NCI-H82 treated with DMSO at 0.1 percent for 48 hours (cell line): ENCODE results near the gene MRTO4.
"Not testable (repeated sequence)": the region's sequence is repeated elsewhere in the genome, so short reads cannot be mapped to it uniquely, and the experiment has no call there.

Experiments
- DNase-seq: peaks from one replicate; lab custom pipeline; 2025; ENCODE audit not compliant: unreplicated experiment; lab: John Stamatoyannopoulos, UW

MRTO4 gene

DNA sequence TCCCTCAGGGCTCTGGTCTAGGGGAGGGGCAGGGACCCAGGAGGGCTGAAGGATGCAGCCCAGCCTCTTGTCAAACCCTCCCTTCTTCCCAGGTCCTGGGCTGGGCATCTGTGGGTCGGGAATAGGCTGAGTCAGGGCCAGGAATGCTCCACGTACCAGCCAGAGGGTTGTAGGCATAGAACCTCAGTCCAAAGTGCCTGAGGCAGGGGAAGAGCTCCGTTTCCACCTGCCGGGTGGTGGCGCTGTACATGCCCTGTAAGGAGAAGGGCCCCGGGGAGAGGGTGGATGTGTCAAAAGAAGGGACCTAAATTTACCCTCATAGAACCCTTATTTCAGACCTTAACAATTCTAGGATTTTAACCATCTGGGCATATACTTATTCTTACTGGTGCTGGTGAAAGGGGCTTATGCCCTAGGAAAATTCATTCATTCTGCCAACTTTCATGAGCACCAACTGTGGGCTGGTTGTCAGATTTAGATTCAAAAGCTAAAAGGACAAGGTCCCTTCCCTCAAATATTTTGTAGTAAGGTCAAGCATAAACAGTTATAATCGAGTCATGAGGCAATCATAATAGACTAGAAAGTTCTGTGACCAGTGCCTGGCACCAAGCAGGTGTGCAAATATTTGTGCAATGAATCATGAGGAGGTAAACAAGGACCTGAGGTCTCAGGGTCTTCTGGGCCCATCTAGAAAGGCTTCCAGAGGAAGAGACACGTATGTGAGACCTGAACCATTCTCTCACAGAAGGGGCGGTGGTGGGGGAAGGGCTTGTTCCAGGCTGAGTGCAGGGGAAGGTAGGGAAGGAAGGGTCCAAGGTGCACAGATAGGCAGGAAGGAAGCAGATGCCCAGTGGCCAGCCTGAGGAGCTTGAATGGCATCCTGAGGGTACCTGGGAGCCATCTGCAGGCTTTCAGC is 18.1 kb downstream of the MRTO4 start:
- DNase-seq: not testable (repeated sequence)

DNA sequence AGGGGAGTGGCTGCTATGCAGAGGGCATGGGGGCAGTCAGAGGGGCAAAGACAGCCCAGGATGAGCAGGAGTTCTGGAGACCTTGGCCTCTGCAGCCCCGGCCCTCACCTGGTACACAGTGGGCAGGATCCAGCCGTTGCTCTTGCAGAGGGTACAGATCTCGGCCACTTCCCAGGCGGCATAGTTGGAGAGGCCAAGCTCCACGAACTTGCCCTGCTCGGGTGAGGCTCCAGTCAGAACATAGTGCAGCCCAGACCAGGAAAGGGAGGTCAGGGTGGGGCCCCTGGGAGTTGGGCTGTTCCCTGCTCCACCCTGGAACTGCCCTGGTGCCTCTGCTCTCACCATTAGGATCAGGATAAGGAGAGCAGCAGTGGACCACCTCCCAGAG is 18.7 kb downstream of the MRTO4 start:
- DNase-seq: not testable (repeated sequence)

DNA sequence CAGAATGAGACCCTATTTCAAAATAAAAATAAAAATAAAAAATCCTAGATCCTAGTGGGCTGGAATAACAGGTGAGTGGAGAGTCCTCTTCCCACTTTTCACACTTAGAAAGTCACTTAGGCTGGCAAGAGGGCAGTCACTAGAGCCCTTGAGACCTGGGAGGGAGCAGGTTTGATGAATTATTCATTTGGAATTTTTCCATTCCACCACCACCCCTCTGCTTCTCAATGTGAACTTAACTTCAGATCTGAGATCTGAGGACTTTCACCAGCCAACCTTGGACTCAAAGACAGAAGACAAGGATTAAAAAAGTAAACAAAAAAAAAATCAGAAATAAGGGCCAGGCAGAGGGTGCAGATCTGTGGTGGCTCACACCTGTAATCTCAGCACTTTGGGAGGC is 20.5 kb downstream of the MRTO4 start:
- no peak for DNase-seq

DNA sequence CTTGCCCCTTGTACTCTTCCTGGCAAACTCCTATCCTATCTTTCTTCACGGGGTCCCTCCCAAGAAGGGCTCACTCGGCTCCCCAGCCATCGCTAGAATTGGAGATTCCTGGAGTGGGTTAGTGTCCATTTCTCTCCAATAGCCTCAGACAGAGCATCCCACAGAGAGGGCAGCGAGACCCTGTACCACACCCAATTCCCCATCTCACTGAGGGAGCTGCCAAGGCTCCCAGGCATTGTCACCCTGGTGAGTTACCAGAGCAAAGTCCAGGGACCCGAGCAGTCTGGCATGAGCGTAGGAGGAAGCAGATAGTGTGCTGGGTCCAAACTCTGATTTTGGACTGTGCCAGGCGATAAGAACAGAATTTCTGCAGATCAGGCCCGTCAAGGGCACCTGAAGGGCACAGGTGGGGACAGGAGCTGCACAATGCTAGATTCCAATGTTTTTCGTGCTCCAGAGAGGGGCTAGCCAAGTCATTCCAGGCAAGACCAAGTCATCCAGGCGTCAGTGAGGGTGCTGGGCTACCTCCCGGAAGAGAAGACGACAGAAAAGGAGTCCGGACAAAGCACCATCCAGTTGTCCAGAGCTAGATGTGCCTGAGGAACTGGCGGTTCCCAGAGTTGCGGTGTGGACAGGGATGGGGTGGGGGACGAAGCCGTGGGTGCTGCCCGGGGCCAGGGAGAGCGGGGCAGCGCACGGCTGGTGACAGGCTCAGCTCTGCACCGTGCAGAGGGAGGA is 21.7 kb downstream of the MRTO4 start:
- no peak for DNase-seq

DNA sequence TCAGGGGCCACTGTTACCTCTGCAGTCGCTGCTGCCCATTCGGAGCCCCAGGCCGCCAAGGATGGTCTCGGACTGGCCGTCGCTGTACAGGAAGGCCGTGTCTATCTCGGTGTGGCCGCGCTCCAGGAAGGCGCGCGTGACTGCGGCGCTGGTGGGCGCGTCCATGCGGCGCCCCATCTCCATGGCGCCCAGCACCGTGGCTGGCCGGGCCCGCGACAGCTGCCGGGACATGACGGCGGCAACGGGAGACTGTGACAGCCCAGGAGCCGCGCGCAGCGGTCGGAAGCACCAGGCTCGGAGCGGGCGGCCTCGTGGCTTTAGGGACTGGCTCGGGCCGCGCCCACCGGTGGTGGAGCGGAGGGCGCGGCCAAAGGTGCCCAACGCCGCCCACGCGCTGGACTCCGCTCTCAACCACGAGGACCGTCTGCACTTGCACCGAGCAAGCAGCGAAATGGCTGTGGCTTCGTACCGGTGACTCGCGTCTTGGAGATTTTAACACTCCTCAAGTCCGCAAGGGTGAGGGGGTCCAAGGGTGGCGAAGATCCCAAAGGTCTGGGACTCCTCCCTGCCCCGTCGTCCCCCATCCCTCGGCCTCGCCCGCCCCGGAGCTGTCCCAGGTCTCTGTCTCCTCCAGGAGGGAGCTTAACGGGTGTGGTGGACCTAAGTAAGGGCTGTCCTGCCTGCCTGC is 22.4 kb downstream of the MRTO4 start:
- DNase-seq: not testable (repeated sequence)

DNA sequence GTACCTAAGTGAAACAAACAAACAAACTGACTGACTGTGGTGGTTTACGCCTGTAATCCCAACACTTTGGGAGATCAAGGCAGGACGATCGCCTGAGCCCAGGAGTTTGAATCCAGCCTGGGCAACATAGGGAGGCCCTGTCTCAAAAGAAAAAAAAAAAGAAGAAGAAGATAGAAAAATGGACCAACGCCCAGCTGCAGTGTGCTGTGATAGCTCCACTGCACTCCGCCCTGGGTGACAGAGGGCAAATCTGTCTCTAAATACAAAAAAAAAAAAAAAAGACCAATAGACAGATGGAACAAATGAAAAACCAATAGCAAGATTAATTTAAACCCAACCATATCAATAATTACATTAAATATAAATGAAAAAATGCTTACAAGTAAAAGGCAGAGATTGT is 23.0 kb downstream of the MRTO4 start:
- no peak for DNase-seq

DNA sequence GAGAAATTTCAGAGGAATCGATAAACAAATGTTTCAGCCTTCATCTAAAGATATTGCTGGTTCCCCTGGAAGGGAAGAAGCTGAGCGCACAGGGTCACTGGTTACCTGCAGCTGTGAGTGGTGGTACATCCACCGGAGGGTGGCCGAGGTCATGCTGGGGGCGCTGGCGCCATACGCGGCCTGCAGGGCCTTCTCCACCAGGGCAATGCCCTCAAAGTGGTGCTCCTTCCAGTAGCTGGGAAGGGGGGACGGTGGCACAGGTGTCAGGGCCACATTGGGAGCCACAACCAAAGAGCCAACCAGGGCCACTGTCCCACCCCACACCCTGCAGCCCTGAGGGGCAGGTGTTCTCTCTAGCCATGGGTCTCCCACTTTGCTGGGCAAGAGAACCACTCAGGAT is 32.3 kb downstream of the MRTO4 start:
- DNase-seq: no peak

DNA sequence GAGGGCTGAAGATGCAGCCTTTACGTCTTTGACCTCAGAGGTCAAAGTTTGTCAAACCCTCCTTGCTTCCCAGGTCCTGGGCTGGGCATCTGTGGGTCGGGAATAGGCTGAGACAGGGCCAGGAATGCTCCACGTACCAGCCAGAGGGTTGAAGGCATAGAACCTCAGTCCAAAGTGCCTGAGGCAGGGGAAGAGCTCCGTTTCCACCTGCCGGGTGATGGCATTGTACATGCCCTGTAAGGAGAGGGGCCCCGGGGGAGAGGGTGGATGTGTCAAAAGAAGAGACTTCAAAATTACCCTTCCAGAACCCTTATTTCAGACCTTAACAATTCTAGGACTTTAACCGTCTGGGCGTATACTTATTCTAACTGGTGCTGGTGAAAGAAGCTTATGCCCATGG is 33.3 kb downstream of the MRTO4 start:
- DNase-seq: no peak

DNA sequence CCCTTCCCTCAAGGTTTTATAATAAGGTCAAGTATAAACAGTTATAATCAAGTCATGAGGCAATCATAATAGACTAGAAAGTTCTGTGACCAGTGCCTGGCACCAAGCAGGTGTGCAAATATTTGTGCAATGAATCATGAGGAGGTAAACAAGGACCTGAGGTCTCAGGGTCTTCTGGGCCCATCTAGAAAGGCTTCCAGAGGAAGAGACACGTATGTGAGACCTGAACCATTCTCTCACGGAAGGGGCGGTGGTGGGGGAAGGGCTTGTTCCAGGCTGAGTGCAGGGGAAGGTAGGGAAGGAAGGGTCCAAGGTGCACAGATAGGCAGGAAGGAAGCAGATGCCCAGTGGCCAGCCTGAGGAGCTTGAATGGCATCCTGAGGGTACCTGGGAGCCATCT is 33.8 kb downstream of the MRTO4 start:
- not testable (repeated sequence) for DNase-seq

DNA sequence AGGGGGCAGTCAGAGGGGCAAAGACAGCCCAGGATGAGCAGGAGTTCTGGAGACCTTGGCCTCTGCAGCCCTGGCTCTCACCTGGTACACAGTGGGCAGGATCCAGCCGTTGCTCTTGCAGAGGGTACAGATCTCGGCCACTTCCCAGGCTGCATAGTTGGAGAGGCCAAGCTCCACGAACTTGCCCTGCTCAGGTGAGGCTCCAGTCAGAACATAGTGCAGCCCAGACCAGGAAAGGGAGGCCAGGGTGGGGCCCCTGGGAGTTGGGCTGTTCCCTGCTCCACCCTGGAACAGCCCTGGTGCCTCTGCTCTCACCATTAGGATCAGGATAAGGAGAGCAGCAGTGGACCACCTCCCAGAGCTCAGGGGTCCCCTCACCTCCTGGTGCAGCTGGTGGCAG is 34.2 kb downstream of the MRTO4 start:
- not testable (repeated sequence) for DNase-seq

DNA sequence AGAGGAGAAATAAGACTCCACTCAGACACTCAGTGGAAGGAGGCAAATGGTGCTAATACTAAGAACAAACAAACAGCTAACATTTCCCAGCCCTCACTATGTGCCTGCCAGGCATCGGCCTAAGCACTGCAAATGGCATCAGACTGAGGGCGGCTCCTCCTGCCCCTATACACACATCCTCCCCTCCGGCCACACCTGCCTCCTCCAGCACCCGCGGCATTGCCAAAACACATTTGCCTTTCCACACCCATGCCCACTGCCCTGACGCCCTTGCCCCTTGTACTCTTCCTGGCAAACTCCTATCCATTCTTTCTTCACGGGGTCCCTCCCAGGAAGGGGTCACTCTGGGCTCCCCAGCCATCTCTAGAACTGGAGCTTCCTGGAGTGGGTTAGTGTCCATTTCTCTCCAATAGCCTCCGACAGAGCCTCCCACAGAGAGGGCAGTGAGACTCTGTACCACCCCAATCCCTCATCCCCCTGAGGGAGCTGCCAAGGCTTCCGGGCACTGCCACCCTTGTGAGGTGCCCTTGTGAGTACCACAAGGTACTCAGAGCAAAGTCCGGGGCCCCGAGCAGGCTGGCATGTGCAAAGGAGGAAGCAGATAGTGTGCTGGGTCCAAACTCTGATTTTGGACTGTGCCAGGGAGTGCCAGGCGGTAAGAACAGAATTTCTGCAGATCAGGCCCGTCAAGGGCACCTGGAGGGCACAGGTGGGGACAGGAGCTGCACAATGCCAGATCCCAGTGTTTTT is 36.0 kb downstream of the MRTO4 start:
- DNase-seq: no peak

DNA sequence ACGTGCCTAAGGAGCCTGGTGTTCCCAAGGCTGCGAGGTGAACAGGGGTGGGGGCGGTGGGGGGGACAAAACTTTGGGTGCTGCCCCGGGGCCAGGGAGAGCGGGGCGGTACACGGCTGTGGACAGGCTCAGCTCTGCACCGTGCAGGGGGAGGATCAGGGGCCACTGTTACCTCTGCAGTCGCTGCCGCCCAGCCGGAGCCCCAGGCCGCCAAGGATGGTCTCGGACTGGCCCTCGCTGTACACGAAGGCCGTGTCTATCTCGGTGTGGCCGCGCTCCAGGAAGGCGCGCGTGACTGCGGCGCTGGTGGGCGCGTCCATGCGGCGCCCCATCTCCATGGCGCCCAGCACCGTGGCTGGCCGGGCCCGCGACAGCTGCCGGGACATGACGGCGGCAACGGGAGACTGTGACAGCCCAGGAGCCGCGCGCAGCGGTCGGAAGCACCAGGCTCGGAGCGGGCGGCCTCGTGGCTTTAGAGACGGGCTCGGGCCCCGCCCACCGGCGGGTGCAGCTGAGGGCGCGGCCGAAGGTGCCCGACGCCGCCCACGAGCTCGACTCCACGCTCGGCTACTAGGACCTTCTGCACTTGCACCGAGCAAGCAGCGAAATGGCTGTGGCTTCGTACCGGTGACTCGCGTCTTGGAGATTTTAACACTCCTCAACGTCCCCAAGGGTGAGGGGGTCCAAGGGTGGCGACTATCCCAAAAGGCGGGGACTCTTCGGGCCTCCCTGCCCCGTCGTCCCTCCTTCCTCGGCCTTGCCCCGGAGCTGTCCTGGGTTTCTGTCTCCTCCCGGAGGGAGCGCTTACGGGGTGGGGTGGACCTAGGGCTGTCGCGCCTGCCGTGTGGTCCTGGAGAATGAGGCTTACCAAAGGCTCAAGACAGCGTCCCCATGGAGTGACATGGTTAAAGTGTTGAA is 37.0 kb downstream of the MRTO4 start, which contains the start of gene AKR7A3:
TSS of gene AKR7A3 (minus strand) at position 447 of the 918 bp plus-strand sequence. CDS start at position 386, 61 bp downstream.
- DNase-seq: not testable (repeated sequence)

DNA sequence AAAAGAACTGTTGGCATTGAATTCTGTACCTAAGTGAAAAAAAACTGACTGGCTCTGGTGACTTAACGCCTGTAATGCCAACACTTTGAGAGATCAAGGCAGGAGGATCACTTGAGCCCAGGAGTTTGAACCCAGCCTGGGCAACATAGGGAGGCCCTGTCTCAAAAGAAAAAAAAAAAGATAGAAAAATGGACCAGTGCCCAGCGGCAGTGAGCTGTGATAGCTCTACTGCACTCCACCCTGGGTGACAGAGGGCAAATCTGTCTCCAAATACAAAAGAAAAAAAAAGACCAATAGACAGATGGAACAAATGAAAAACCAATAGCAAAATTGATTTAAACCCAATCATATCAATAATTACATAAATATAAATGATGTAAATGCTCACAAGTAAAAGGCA is 37.6 kb downstream of the MRTO4 start:
- DNase-seq: no peak

DNA sequence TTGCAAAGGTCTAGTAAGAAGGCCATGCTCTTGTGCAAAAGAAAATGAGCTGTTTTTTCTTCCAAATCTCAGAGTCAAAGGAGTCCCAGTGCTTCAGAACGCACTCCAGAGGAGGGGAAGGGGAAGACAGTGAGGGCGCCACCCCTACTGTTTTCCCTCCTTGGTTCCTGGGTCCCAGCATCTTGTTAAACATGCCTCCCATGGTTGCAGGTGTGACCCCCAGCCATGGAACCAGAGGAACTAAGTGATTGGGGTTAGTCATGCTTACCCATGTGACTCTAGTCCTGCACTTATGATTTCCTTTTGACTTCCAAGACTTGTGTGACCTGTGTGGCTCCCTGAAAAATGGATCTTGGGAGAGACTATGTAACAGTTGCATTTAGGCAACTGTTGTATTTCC is 43.0 kb downstream of the MRTO4 start:
- DNase-seq: no peak

DNA sequence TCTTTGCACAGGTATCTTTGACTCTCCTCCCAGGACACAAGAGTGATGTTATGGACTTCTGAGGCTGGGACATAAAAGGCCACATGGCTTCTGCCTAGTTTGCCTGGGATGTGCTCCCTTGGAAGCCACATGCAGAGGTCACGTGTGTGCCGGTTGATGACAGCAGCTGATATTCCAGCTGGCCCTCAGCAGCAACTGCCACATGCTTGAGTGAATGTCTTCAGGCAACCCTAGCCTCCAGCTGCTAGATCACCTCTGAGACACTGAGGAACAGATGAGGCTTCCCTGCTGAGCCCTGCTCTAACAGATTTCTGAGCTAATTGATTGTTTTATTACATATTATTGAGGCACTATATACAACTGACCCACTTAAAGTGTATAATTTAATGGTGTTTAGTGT is 48.6 kb downstream of the MRTO4 start:
- DNase-seq: no peak

DNA sequence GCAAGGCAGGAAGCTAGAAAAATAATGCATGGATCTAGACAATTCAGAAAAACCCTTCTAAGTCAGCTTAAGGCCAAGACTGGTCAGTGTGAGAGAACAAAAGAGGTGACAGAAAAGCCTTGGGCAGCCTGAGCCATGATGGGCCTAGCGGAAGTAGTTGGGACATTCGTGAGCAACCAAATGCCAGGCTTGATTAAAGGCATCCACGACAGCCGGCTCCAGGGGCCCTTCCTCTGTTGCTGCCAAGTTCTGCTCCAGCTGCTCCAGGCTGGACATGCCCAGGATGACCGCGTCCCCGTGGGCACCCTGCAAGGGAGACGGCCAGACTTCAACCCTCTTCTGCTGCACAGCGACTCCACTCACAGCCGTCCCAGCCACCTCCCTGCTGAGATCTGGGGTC is 52.5 kb downstream of the MRTO4 start:
- DNase-seq: not testable (repeated sequence)

DNA sequence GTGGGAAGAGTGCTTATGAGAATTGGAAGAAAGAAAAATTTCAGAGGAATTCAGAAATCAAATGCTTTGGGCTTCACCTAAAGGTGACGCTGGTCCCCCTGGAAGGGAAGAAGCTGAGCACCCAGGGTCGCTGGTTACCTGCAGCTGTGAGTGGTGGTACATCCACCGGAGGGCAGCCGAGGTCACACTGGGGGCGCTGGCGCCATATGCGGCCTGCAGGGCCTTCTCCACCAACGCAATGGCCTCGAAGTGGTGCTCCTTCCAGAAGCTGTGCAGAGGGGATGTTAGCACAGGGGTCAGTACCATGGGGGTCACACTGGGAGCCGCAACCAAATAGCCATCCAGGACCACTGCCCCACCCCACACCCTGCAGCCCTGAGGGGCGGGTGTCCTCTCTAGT is 54.3 kb downstream of the MRTO4 start:
- DNase-seq: no peak

DNA sequence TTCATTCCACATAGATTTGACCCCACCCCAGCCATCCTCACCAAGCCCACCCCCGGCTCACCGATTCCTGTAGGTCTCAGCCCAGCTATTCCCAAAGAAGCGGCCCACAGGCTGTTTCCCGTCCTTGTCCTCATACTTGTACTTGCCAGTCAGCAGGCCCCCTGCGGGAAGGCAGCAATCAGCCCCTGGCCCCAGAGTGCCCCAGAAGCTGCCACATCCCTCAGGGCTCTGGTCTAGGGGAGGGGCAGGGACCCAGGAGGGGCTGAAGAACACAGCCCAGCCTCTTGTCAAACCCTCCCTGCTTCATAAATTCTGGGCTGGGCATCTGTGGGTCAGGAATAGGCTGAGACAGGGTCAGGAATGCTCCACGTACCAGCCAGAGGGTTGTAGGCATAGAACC is 55.3 kb downstream of the MRTO4 start:
- DNase-seq: no peak

DNA sequence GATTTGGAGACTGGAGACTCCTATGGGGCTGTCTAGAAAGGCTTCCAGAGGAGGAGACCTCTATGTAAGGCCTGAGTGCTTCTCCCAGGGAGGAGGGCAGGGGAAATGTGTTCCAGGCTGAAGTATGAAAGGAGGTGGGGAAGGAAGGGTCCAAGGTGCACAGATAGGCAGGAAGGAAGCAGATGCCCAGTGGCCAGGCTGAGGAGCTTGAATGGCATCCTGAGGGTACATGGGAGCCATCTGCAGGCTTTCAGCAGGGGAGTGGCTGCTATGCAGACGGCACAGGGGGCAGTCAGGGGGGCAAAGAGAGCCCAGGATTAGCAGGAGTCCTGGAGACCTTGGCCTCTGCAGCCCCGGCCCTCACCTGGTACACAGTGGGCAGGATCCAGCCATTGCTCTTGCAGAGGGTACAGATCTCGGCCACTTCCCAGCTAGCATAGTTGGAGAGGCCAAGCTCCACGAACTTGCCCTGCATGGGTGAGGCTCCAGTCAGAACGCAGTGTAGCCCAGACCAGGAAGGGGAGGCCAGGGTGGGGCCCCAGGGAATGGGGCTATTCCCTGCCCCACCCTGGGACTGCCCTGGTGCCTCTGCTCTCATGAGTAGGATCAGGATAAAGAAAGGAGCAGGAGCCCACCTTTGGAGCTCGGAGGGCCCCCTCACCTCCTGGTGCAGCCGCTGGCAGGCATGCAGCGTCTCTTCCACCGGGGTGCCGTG is 56.3 kb downstream of the MRTO4 start:
- no peak for DNase-seq
